ENCODE results near the gene SGIP1. TPM values are rescaled to one million over a fixed set of nuclear protein-coding genes. Genes with fewer than 3 reads are reported as not detected.
"Not testable (repeated sequence)": the region's sequence is repeated elsewhere in the genome, so short reads cannot be mapped to it uniquely, and the experiment has no call there.

The SGIP1 gene
- total RNA-seq, 1 donor from 2014 or later, result 75.2 TPM

DNA sequence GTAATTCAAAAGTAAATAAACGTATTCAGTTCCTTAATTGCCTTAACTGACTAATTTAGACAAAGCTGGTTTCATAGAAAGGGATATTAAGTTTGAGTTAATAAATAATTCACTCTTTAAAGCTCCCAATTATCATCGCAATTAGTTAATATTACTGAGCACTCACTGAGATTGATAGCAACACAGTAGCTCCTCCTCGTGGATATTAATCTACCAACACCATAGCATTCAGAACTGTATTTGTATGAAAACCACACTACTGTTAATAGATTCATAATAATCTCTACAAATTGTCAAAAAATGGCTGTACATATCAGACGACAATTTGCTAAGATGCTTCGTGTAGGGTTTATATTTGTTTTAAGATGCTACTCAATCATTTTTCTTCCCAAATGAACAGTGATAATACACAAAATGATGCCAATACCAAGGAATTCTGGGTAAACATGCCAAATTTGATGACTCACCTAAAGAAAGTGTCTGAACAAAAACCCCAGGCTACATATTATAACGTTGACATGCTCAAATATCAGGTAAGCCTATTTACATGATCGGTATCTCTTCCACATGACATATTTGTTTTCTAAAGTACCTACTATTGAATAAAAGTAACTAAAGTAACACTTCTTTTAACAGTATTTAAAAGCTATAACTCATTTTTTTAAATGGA lies 199.5 kb downstream of the SGIP1 start:
- peaks cover 4% of the 10 kb centered on the region for H3K9me3 Mint-ChIP-seq (ENCODE audit: unreplicated experiment)
- H3K36me3 Mint-ChIP-seq (ENCODE audit: unreplicated experiment), result no peaks in the 10 kb centered on the region
- no peaks in the 10 kb centered on the region for H3K4me1 Mint-ChIP-seq (ENCODE audit: low read depth, unreplicated experiment)
- no peak overlapping the region for H3K4me3 Mint-ChIP-seq (ENCODE audit: unreplicated experiment)
- no peak overlapping the region for H3K27ac Mint-ChIP-seq (ENCODE audit: unreplicated experiment)
- TF ChIP-seq, protein P1, sequence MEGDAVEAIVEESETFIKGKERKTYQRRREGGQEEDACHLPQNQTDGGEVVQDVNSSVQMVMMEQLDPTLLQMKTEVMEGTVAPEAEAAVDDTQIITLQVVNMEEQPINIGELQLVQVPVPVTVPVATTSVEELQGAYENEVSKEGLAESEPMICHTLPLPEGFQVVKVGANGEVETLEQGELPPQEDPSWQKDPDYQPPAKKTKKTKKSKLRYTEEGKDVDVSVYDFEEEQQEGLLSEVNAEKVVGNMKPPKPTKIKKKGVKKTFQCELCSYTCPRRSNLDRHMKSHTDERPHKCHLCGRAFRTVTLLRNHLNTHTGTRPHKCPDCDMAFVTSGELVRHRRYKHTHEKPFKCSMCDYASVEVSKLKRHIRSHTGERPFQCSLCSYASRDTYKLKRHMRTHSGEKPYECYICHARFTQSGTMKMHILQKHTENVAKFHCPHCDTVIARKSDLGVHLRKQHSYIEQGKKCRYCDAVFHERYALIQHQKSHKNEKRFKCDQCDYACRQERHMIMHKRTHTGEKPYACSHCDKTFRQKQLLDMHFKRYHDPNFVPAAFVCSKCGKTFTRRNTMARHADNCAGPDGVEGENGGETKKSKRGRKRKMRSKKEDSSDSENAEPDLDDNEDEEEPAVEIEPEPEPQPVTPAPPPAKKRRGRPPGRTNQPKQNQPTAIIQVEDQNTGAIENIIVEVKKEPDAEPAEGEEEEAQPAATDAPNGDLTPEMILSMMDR (IDR thresholded peaks at IDR 0.05; ENCODE audit: partially characterized antibody, unreplicated experiment), result no peak
- DNase-seq, result no peak
- H3K27me3 Mint-ChIP-seq (ENCODE audit: unreplicated experiment), result peaks cover 2% of the 10 kb centered on the region

DNA sequence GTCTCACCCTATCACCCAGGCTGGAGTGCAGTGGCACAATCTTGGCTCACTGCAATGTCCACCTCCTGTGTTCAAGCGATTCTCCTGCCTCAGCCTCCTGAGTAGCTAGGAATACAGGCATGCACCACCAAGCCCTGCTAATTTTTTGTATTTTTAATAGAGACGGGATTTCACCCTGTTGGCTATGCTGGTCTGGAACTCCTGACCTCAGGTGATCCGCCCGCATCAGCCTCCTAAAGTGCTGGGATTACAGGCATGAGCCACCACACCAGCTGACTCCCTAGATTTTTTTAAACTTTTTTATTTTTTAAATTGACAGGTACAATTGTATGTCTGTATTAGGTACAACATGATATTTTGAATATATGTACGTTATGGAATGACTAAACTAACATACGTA lies 200.6 kb downstream of the SGIP1 start:
- H3K36me3 Mint-ChIP-seq (ENCODE audit: unreplicated experiment); H3K27me3 Mint-ChIP-seq (ENCODE audit: unreplicated experiment); H3K27ac Mint-ChIP-seq (ENCODE audit: unreplicated experiment); H3K4me3 Mint-ChIP-seq (ENCODE audit: unreplicated experiment); H3K4me1 Mint-ChIP-seq (ENCODE audit: low read depth, unreplicated experiment); DNase-seq; H3K9me3 Mint-ChIP-seq (ENCODE audit: unreplicated experiment): not testable (repeated sequence)

DNA sequence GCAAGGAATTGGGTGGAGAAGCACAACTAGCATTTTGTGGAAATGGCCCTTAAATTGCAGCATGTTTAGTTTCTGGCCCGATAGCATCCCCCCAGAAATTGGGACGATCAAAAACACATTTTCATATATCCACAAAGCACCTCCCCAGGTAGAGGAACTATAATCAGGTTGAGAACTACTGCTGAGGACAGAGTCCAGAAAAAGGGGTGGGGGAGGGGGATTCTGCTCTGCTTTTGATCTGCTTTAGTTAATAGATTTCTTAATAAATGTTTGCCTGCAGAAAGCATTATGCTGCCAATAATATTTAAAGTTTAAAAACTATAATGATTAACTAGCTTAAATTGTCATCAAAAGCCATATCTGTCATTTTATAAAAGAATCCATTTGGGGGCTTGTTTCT lies 203.9 kb downstream of the SGIP1 start:
- DNase-seq, result no peak
- Mint-ChIP-seq H3K27ac (ENCODE audit: unreplicated experiment) (no peak overlapping the region), H3K36me3 (ENCODE audit: unreplicated experiment) (peaks cover 2% of the 10 kb centered on the region), H3K27me3 (ENCODE audit: unreplicated experiment) (no peaks in the 10 kb centered on the region), H3K4me3 (ENCODE audit: unreplicated experiment) (no peak overlapping the region), H3K9me3 (ENCODE audit: unreplicated experiment) (peaks cover 1% of the 10 kb centered on the region), H3K4me1 (ENCODE audit: low read depth, unreplicated experiment) (peaks cover 7% of the 10 kb centered on the region)
- TF ChIP-seq, protein P1 (IDR thresholded peaks at IDR 0.05; ENCODE audit: partially characterized antibody, unreplicated experiment), result no peak

DNA sequence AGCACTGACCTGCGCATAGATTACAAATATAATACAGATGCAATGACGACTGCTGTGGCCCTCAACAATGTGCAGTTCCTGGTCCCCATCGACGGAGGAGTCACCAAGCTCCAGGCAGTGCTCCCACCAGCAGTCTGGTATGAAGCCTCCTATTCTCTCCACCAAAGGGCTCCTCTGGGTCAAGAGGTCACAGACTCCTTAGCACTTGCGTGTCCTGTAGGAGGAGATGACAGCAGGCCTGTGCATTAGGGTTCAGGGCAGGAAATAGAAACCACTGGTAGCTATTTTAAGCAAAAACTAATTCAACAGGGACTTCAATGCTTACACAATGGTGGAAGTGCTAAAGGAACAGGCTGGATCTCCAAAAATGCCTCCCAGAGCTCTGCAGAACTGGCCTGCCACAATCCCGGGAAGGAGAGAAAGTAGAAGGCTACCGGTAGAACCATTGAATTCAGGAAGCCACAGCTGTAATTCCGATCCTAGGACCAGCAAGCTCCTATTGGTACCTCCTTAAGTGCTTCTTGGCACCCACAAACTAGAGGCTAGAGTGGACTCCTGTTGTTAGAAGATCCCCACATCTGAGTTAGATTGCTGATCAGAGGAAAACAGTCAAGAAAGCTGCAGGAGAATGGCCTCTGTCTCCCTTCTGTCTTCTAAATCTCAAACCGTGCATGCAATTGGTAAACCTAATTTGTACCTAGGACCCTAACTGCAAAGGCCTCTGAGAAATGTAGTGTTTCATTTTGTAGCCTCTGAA lies 205.6 kb downstream of the SGIP1 start:
- no peak overlapping the region for H3K27ac Mint-ChIP-seq (ENCODE audit: unreplicated experiment)
- TF ChIP-seq, protein P1 (IDR thresholded peaks at IDR 0.05; ENCODE audit: partially characterized antibody, unreplicated experiment), result no peak
- peaks cover 1% of the 10 kb centered on the region for H3K9me3 Mint-ChIP-seq (ENCODE audit: unreplicated experiment)
- no peaks in the 10 kb centered on the region for H3K27me3 Mint-ChIP-seq (ENCODE audit: unreplicated experiment)
- peaks cover 3% of the 10 kb centered on the region for H3K36me3 Mint-ChIP-seq (ENCODE audit: unreplicated experiment)
- H3K4me1 Mint-ChIP-seq (ENCODE audit: low read depth, unreplicated experiment), result peaks cover 7% of the 10 kb centered on the region
- H3K4me3 Mint-ChIP-seq (ENCODE audit: unreplicated experiment), result no peak overlapping the region
- DNase-seq, result no peak

DNA sequence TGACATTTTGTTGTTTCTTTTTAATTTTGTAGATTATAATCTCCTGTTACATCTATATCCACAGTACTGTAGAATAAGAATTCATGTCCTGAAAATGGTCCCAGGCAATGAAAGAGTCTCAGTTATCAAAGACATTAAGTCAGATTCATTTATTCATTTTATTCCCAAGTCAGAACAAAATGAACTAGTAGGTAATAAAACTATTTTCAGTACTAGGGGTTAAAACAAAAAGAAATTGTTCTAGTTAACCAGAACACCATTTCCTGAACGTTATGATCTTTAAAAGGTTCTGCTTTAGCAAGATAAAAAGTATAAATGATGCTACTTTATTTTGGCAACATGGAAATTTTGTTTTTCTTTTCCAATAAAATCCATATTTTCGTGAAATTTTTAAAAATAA lies 211.5 kb downstream of the SGIP1 start:
- no peaks in the 10 kb centered on the region for H3K27me3 Mint-ChIP-seq (ENCODE audit: unreplicated experiment)
- H3K9me3 Mint-ChIP-seq (ENCODE audit: unreplicated experiment), result no peaks in the 10 kb centered on the region
- peaks cover 3% of the 10 kb centered on the region for H3K36me3 Mint-ChIP-seq (ENCODE audit: unreplicated experiment)
- TF ChIP-seq, protein P1 (IDR thresholded peaks at IDR 0.05; ENCODE audit: partially characterized antibody, unreplicated experiment), result no peak
- H3K4me3 Mint-ChIP-seq (ENCODE audit: unreplicated experiment), result no peak overlapping the region
- no peak for DNase-seq
- no peak overlapping the region for H3K27ac Mint-ChIP-seq (ENCODE audit: unreplicated experiment)
- H3K4me1 Mint-ChIP-seq (ENCODE audit: low read depth, unreplicated experiment), result no peaks in the 10 kb centered on the region
